K562 (cell line): Measurements from ENCODE around the gene GZMB.
A peak's percentile ranks its signal among the peaks of the same experiment; 100 is the strongest.

ENCODE experiments used
- MXI1 ChIP-seq: IDR thresholded peaks from 2 replicates; pipeline ENCODE4 v1.6.1; 2011; ENCODE audit warnings: low read depth, mild to moderate bottlenecking, improper control_type of control experiment, low read length
- NFATC3 ChIP-seq: fragments of 450-650 bp; IDR thresholded peaks from 2 replicates; pipeline ENCODE4 v1.6.1; 2017; ENCODE audit warnings: mild to moderate bottlenecking
- TF ChIP-seq, protein P1 (sequence below), 3 experiments: IDR thresholded peaks in 2 of 3; conservative IDR thresholded peaks in 1 of 3; 2 replicates each; pipeline ENCODE4 v1.5.1; 2011 to 2012; ENCODE audit warnings: low read length in 3 of 3, mild to moderate bottlenecking in 3 of 3, control low read depth in 2 of 3, improper control_type of control experiment in 1 of 3, inconsistent platforms in 1 of 3, low read depth in 1 of 3, mixed read lengths in 1 of 3, moderate library complexity in 1 of 3; ENCODE audit not compliant: insufficient read depth in 2 of 3
- TF ChIP-seq, protein P2 (sequence below): sonication (generic); formaldehyde crosslinking; IDR thresholded peaks from 2 replicates; pipeline ENCODE4 v1.8.1; 2023; ENCODE audit warnings: mild to moderate bottlenecking, missing genetic modification reagents

DNA sequence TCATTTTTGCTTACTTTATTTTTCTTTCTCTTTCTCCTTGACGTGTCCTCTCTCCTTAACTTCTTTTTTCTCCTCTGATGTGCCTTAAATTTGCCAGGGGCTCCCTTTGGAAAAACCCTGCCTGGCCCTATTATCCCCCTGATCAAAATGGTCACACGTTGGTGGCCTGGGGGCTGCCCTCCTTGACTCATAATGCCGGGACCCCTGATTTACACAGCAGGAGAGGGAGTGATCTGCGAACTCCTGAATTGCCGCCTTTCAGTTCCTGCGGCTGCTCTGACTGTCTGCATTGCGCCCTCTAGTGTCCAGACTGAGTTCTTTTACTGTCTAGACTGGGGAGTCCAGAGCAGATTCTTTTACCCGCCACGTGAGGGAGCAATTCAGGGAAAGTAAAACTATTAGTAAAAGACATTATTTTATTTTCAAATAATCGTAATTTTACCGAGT is 44.8 kb upstream of the GZMB start:
- TF ChIP-seq, protein P1, sequence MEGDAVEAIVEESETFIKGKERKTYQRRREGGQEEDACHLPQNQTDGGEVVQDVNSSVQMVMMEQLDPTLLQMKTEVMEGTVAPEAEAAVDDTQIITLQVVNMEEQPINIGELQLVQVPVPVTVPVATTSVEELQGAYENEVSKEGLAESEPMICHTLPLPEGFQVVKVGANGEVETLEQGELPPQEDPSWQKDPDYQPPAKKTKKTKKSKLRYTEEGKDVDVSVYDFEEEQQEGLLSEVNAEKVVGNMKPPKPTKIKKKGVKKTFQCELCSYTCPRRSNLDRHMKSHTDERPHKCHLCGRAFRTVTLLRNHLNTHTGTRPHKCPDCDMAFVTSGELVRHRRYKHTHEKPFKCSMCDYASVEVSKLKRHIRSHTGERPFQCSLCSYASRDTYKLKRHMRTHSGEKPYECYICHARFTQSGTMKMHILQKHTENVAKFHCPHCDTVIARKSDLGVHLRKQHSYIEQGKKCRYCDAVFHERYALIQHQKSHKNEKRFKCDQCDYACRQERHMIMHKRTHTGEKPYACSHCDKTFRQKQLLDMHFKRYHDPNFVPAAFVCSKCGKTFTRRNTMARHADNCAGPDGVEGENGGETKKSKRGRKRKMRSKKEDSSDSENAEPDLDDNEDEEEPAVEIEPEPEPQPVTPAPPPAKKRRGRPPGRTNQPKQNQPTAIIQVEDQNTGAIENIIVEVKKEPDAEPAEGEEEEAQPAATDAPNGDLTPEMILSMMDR (IDR thresholded peaks at IDR 0.05 in 2 of 3, conservative IDR thresholded peaks at IDR 0.05 in 1 of 3; ENCODE audit: insufficient read depth in 2 of 3, low read depth in 1 of 3, low read length in 3 of 3): peak; percentile 96 to 100 (median 99)
- TF ChIP-seq, protein P2, sequence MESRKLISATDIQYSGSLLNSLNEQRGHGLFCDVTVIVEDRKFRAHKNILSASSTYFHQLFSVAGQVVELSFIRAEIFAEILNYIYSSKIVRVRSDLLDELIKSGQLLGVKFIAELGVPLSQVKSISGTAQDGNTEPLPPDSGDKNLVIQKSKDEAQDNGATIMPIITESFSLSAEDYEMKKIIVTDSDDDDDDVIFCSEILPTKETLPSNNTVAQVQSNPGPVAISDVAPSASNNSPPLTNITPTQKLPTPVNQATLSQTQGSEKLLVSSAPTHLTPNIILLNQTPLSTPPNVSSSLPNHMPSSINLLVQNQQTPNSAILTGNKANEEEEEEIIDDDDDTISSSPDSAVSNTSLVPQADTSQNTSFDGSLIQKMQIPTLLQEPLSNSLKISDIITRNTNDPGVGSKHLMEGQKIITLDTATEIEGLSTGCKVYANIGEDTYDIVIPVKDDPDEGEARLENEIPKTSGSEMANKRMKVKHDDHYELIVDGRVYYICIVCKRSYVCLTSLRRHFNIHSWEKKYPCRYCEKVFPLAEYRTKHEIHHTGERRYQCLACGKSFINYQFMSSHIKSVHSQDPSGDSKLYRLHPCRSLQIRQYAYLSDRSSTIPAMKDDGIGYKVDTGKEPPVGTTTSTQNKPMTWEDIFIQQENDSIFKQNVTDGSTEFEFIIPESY (CRISPR knock-in tag): no peak
- TF ChIP-seq MXI1 (no peak), NFATC3 (no peak)
